Measurements from ENCODE around the gene CLEC1A.

Gene CLEC1A

GRCh38 chr12:10086387-10086786 is 12.4 kb downstream of the CLEC1A start:
- no peaks in the 10 kb centered on the region for H3K79me2 ChIP-seq (ENCODE audit: low read length)
- H2AFZ ChIP-seq (ENCODE audit: low read depth, low read length) = no peak overlapping the region
- TF ChIP-seq CTCF (IDR thresholded peaks at IDR 0.05; ENCODE audit: low read depth, low read length) (no peak), EZH2phosphoT487 (IDR thresholded peaks at IDR 0.05; ENCODE audit: low read depth) (no peak)
- no peaks in the 10 kb centered on the region for H4K20me1 ChIP-seq (ENCODE audit: insufficient read depth, low read length)
- H3K4me3 ChIP-seq (ENCODE audit: low read length) = no peak overlapping the region
- no peaks in the 10 kb centered on the region for H3K27me3 ChIP-seq (ENCODE audit: low read depth, low read length)
- H3K4me2 ChIP-seq (ENCODE audit: low read length) = no peak overlapping the region
- peaks cover 6% of the 10 kb centered on the region for H3K36me3 ChIP-seq (replicated peaks; ENCODE audit: low read depth, low read length)
- 0 out of 2 replicates have a peak, but pooled peaks cover 7% of the 10 kb centered on the region for H3K9me3 ChIP-seq (ENCODE audit: insufficient read depth, low read length)
- peaks cover 42% of the 10 kb centered on the region for H3K4me1 ChIP-seq (ENCODE audit: low read length)
- H3K9ac ChIP-seq (ENCODE audit: low read length) = no peak overlapping the region
- no peak overlapping the region for H3K27ac ChIP-seq (ENCODE audit: low read length)

GRCh38 chr12:10084733-10085132 is 14.1 kb downstream of the CLEC1A start:
- no peak for TF ChIP-seq CTCF (IDR thresholded peaks at IDR 0.05; ENCODE audit: low read depth, low read length)
- TF ChIP-seq EZH2phosphoT487 (IDR thresholded peaks at IDR 0.05; ENCODE audit: low read depth) = no peak
- no peak overlapping the region for H3K9ac ChIP-seq (ENCODE audit: low read length)
- peaks cover 8% of the 10 kb centered on the region for H3K36me3 ChIP-seq (replicated peaks; ENCODE audit: low read depth, low read length)
- no peaks in the 10 kb centered on the region for H3K27me3 ChIP-seq (ENCODE audit: low read depth, low read length)
- no peak overlapping the region for H2AFZ ChIP-seq (ENCODE audit: low read depth, low read length)
- no peak overlapping the region for H3K4me2 ChIP-seq (ENCODE audit: low read length)
- H3K79me2 ChIP-seq (ENCODE audit: low read length) = no peaks in the 10 kb centered on the region
- peaks cover 28% of the 10 kb centered on the region for H3K4me1 ChIP-seq (ENCODE audit: low read length)
- H3K9me3 ChIP-seq (ENCODE audit: insufficient read depth, low read length) = 0 out of 2 replicates have a peak, but pooled peaks cover 7% of the 10 kb centered on the region
- no peaks in the 10 kb centered on the region for H4K20me1 ChIP-seq (ENCODE audit: insufficient read depth, low read length)
- no peak overlapping the region for H3K4me3 ChIP-seq (ENCODE audit: low read length)
- H3K27ac ChIP-seq (ENCODE audit: low read length) = no peak overlapping the region

- no peak overlapping the region for H3K4me3 ChIP-seq (ENCODE audit: low read length)
- no peak for TF ChIP-seq CTCF (IDR thresholded peaks at IDR 0.05; ENCODE audit: low read depth, low read length)
- no peak for TF ChIP-seq EZH2phosphoT487 (IDR thresholded peaks at IDR 0.05; ENCODE audit: low read depth)
- H3K79me2 ChIP-seq (ENCODE audit: low read length) = no peaks in the 10 kb centered on the region
- no peak overlapping the region for H3K9ac ChIP-seq (ENCODE audit: low read length)
- H3K36me3 ChIP-seq (replicated peaks; ENCODE audit: low read depth, low read length) = peaks cover 8% of the 10 kb centered on the region
- no peak overlapping the region for H3K27ac ChIP-seq (ENCODE audit: low read length)
- 0 out of 2 replicates have a peak, but pooled peaks cover 7% of the 10 kb centered on the region for H3K9me3 ChIP-seq (ENCODE audit: insufficient read depth, low read length)
- H3K4me1 ChIP-seq (ENCODE audit: low read length) = peaks cover 9% of the 10 kb centered on the region
- no peaks in the 10 kb centered on the region for H4K20me1 ChIP-seq (ENCODE audit: insufficient read depth, low read length)
- H3K27me3 ChIP-seq (ENCODE audit: low read depth, low read length) = peaks cover 15% of the 10 kb centered on the region; the same call in 1 of the 2 replicates
- H3K4me2 ChIP-seq (ENCODE audit: low read length) = no peak overlapping the region
- no peak overlapping the region for H2AFZ ChIP-seq (ENCODE audit: low read depth, low read length)
Measured at GRCh38 chr12:10082117-10082874, 16.5 kb downstream of the CLEC1A start.

- H3K9ac ChIP-seq (ENCODE audit: low read length) = no peak overlapping the region
- H3K27me3 ChIP-seq (ENCODE audit: low read depth, low read length) = peaks cover 21% of the 10 kb centered on the region; the same call in 1 of the 2 replicates
- no peak overlapping the region for H3K4me2 ChIP-seq (ENCODE audit: low read length)
- H3K79me2 ChIP-seq (ENCODE audit: low read length) = no peaks in the 10 kb centered on the region
- no peak overlapping the region for H3K27ac ChIP-seq (ENCODE audit: low read length)
- peaks cover 5% of the 10 kb centered on the region for H3K4me1 ChIP-seq (ENCODE audit: low read length)
- TF ChIP-seq CTCF (IDR thresholded peaks at IDR 0.05; ENCODE audit: low read depth, low read length) = no peak
- no peak for TF ChIP-seq EZH2phosphoT487 (IDR thresholded peaks at IDR 0.05; ENCODE audit: low read depth)
- no peak overlapping the region for H3K4me3 ChIP-seq (ENCODE audit: low read length)
- no peaks in the 10 kb centered on the region for H3K36me3 ChIP-seq (replicated peaks; ENCODE audit: low read depth, low read length)
- no peaks in the 10 kb centered on the region for H3K9me3 ChIP-seq (ENCODE audit: insufficient read depth, low read length)
- no peaks in the 10 kb centered on the region for H4K20me1 ChIP-seq (ENCODE audit: insufficient read depth, low read length)
- no peak overlapping the region for H2AFZ ChIP-seq (ENCODE audit: low read depth, low read length)
Measured at GRCh38 chr12:10075451-10075850, 23.3 kb downstream of the CLEC1A start.
